Stimulated activated CD4-positive, alpha-beta T cell treated with anti-CD3 and anti-CD28 coated beads, Interleukin-1b, Interleukin-23, amount 100 ng/mL, for 1 hour (primary cell): ENCODE measurements around the gene APBB2.

Experiments
- DNase-seq, 2 donors: peaks; one replicate each; pipeline ENCODE4 v3.0.0-alpha.2; 2020; ENCODE audit warnings: low read depth in 2 of 2

The APBB2 gene

GRCh38 chr4:41103657-41104056, 110.7 kb downstream of the APBB2 start:
- no peak for DNase-seq

- DNase-seq, result no peak
Measured at GRCh38 chr4:41102414-41103092, 111.8 kb downstream of the APBB2 start.

- DNase-seq, result no peak
Measured at GRCh38 chr4:41098093-41099048, 116.0 kb downstream of the APBB2 start.

GRCh38 chr4:41095973-41096372, 118.4 kb downstream of the APBB2 start:
- DNase-seq, result no peak

- no peak for DNase-seq
Measured at GRCh38 chr4:41095192-41095872, 119.0 kb downstream of the APBB2 start.

- DNase-seq, result no peak
Measured at GRCh38 chr4:41092128-41092527, 122.2 kb downstream of the APBB2 start.

- DNase-seq, result no peak
Measured at GRCh38 chr4:41081847-41082246, 132.5 kb downstream of the APBB2 start.

- DNase-seq, result no peak
Measured at GRCh38 chr4:41080976-41081375, 133.4 kb downstream of the APBB2 start.

- no peak for DNase-seq
Measured at GRCh38 chr4:41079881-41080560, 134.3 kb downstream of the APBB2 start.

- DNase-seq, result no peak
Measured at GRCh38 chr4:41077628-41078027, 136.7 kb downstream of the APBB2 start.

- DNase-seq, result no peak
Measured at GRCh38 chr4:41076481-41076880, 137.9 kb downstream of the APBB2 start.

- no peak for DNase-seq
Measured at GRCh38 chr4:41074215-41074614, 140.1 kb downstream of the APBB2 start.

GRCh38 chr4:41072021-41072777, 142.1 kb downstream of the APBB2 start:
- no peak for DNase-seq

- no peak for DNase-seq
Measured at GRCh38 chr4:41070516-41071281, 143.6 kb downstream of the APBB2 start.

GRCh38 chr4:41069838-41070237, 144.5 kb downstream of the APBB2 start:
- no peak for DNase-seq

- no peak for DNase-seq
Measured at GRCh38 chr4:41069257-41069656, 145.1 kb downstream of the APBB2 start.

- DNase-seq, result no peak
Measured at GRCh38 chr4:41067369-41067768, 147.0 kb downstream of the APBB2 start.

GRCh38 chr4:41066049-41066448, 148.3 kb downstream of the APBB2 start:
- no peak for DNase-seq

- no peak for DNase-seq
Measured at GRCh38 chr4:41065434-41066006, 148.8 kb downstream of the APBB2 start.

- DNase-seq, result no peak
Measured at GRCh38 chr4:41064953-41065352, 149.4 kb downstream of the APBB2 start.
